Amniotic stem cell (primary cell): ENCODE results near the gene HEATR9.
A peak's percentile ranks its signal among the peaks of the same experiment; 100 is the strongest.

Source experiments
- DNase-seq: peaks from one replicate; lab custom pipeline; 2025; lab: John Stamatoyannopoulos, UW

HEATR9 gene

GRCh38 chr17:35808962-35809854, 59.5 kb downstream of the HEATR9 start, which contains the start of gene TAF15:
Gene TAF15, plus strand, starts transcription at chr17:35809484. Its CDS starts 86 bp downstream, at chr17:35809570.
- peak; percentile 97 for DNase-seq

GRCh38 chr17:35808240-35808961, 60.3 kb downstream of the HEATR9 start:
- DNase-seq, result no peak

- no peak for DNase-seq
Measured at GRCh38 chr17:35807371-35808144, 61.1 kb downstream of the HEATR9 start.
